BE2C (cell line): ENCODE data around the gene COL20A1.

Experiments used
- DNase-seq: peaks from one replicate; pipeline ENCODE4 v3.0.0-alpha.2; 2020
- H3K27me3 ChIP-seq: fragments of 250-450 bp; sonication (Bioruptor Pico); 2 replicates; pipeline ENCODE4 v1.5.1; 2020; ENCODE audit warnings: mild to moderate bottlenecking
- H3K36me3 ChIP-seq: fragments of 250-450 bp; sonication (Bioruptor Pico); 2 replicates; pipeline ENCODE4 v1.5.1; 2020; ENCODE audit warnings: mild to moderate bottlenecking
- H3K4me1 ChIP-seq: fragments of 250-450 bp; sonication (Bioruptor Pico); 2 replicates; pipeline ENCODE4 v1.5.1; 2020
- H3K4me3 ChIP-seq: 2 replicates; pipeline ENCODE4 v1.5.1; 2011; ENCODE audit warnings: low read depth, low read length
- H3K9me3 ChIP-seq: fragments of 250-450 bp; sonication (Bioruptor Pico); 2 replicates; pipeline ENCODE4 v1.5.1; 2020
- CTCF ChIP-seq: IDR thresholded peaks from 2 replicates; pipeline ENCODE4 v1.5.1; 2012; ENCODE audit warnings: mild to moderate bottlenecking, low read depth, low read length

COL20A1 gene

GRCh38 chr20:63373996-63374395 is 81.0 kb downstream of the COL20A1 start:
- Histone ChIP-seq H3K4me3 (no peak overlapping the region), H3K4me1 (no peaks in the 10 kb centered on the region), H3K27me3 (peaks cover 9% of the 10 kb centered on the region), H3K36me3 (no peaks in the 10 kb centered on the region), H3K9me3 (no peaks in the 10 kb centered on the region)
- DNase-seq, result no peak
- no peak for TF ChIP-seq CTCF

DNA sequence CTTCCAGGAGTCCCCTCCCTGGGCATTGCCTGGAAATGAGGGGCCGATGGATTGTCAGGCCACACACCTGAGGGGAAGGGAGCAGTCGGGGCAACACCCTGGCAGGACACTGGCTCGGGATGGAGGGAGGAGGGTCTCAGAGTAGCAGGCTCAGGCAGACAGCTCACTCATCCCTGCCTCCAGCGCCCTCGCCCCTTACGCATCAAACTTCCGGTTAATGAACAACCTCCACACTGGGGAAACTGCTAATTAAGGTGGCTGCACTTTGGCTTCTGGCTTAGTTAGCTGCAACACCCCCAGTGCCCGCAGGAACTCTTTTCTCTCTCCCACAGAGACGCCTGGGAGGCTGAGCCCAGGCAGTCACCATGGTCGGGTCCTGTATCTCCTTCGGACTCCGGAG is 81.5 kb downstream of the COL20A1 start:
- H3K4me3 ChIP-seq, result no peak overlapping the region
- no peak for TF ChIP-seq CTCF
- no peaks in the 10 kb centered on the region for H3K4me1 ChIP-seq
- H3K36me3 ChIP-seq, result no peaks in the 10 kb centered on the region
- H3K27me3 ChIP-seq, result peaks cover 9% of the 10 kb centered on the region
- no peaks in the 10 kb centered on the region for H3K9me3 ChIP-seq
- DNase-seq, result no peak

- no peak overlapping the region for H3K4me3 ChIP-seq
- H3K36me3 ChIP-seq, result no peaks in the 10 kb centered on the region
- TF ChIP-seq CTCF, result no peak
- H3K9me3 ChIP-seq, result no peaks in the 10 kb centered on the region
- peaks cover 9% of the 10 kb centered on the region for H3K27me3 ChIP-seq
- DNase-seq, result no peak
- H3K4me1 ChIP-seq, result no peaks in the 10 kb centered on the region
These were observed 82.5 kb downstream of the COL20A1 start for GRCh38 chr20:63375438-63375837.

GRCh38 chr20:63376283-63377250 is 83.6 kb downstream of the COL20A1 start:
- DNase-seq, result no peak
- no peaks in the 10 kb centered on the region for H3K9me3 ChIP-seq
- no peak for TF ChIP-seq CTCF
- H3K4me1 ChIP-seq, result no peaks in the 10 kb centered on the region
- H3K4me3 ChIP-seq, result no peak overlapping the region
- H3K36me3 ChIP-seq, result no peaks in the 10 kb centered on the region
- peaks cover 9% of the 10 kb centered on the region for H3K27me3 ChIP-seq

DNA sequence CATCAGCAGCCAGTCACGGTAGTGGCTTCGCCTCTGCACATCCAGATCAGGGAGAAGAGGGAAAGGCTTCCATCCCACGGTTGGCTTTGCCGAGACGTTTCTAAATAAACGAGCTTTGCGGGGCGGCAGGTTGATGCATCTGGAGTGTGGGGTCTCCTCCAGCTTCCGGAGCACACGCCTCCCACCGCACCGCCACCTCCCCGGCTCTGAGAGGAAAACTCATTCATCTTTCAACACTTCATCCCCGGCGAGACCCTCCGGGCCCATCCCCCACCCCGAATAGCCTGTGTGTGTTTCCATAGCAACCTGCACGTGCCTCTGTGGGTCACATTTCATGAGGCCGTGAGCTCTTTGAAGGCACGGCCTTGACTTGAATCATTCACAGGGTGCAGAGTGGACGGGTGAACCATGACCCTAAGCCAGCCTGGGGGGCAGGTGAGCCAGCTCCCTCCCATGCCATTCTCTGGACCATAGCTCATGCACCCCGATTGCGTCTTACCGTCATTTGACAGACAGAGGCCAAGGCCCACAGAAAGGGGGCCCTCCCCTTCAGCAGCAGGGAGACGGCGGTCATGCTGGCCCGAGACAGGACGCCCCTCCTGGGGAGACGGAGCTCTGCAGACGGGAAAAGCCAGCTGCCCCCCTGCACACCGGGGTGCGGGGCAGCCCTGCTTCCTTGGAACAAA is 84.4 kb downstream of the COL20A1 start:
- H3K27me3 ChIP-seq, result peaks cover 9% of the 10 kb centered on the region
- no peaks in the 10 kb centered on the region for H3K9me3 ChIP-seq
- no peak overlapping the region for H3K4me3 ChIP-seq
- no peaks in the 10 kb centered on the region for H3K4me1 ChIP-seq
- no peak for TF ChIP-seq CTCF
- DNase-seq, result no peak
- no peaks in the 10 kb centered on the region for H3K36me3 ChIP-seq

- TF ChIP-seq CTCF, result no peak
- H3K4me3 ChIP-seq, result no peak overlapping the region
- H3K27me3 ChIP-seq, result peaks cover 7% of the 10 kb centered on the region
- DNase-seq, result no peak
- no peaks in the 10 kb centered on the region for H3K36me3 ChIP-seq
- no peaks in the 10 kb centered on the region for H3K9me3 ChIP-seq
- H3K4me1 ChIP-seq, result no peaks in the 10 kb centered on the region
These were observed 85.0 kb downstream of the COL20A1 start for GRCh38 chr20:63377951-63378381.
